Right forelimb (tissue), 1 donor: ENCODE measurements around the gene PGLYRP2.
"Not testable (repeated sequence)": the region's sequence is repeated elsewhere in the genome, so short reads cannot be mapped to it uniquely, and the experiment has no call there.

Source experiments
- DNase-seq: peaks from one replicate; pipeline ENCODE4 v3.0.0-alpha.2; 2018

PGLYRP2 gene

DNA sequence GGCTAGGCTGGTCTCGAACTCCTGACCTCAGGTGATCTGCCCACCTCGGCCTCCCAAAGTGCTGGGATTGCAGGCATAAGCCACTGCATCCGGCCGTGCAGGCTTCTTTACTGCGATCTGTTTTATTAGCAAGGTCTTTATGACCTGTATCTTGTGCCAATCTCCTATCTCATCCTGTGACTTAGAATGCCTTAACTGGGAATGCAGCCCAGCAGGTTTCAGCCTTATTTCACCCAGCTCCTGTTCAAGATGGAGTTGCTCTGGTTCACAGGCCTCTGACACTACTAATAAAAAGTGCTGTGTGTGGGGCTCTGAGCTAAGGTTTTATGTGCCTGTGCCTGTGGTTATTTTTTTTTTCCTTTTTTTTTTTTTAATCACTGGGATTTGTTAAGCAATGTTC, 6.5 kb upstream of the PGLYRP2 start:
- DNase-seq = not testable (repeated sequence)

DNA sequence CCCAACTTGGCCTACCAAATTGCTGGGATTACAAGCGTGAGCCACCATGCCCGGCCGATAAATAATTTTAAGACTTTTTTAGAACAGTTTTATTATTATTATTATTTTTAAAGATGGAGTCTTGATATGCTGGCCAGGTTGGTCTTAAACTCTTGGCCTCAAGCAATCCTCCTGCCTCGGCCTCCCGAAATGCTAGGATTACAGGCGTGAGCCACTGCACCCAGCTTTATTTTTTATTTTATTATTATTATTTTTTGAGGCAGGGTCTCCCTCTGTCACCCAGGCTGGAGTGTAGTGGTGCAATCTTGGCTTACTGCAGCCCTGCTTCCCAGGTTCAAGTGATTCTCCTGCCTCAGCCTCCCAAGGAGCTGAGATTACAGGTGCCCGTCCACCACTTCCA, 1.7 kb upstream of the PGLYRP2 start:
- DNase-seq = not testable (repeated sequence)

DNA sequence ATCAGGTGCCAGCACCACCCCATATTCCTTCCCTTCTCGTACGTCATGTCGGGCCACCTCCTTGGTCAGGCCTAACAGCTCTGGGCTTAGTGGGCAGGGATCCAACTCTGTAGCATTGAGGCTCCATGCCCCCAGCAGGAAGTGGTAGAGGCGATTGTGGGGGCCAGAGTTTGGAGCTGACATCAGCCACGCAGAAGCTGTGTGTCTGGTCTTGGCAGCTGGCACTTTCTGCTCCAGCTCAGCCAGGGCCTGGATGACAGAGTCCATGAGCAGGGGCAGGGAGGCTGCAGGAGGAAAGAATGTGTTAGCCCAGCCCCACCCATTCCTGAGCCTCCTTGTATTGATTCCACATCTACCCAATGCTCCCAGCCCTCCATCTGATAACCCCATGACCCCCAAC, 3.0 kb downstream of the PGLYRP2 start:
- DNase-seq = no peak

DNA sequence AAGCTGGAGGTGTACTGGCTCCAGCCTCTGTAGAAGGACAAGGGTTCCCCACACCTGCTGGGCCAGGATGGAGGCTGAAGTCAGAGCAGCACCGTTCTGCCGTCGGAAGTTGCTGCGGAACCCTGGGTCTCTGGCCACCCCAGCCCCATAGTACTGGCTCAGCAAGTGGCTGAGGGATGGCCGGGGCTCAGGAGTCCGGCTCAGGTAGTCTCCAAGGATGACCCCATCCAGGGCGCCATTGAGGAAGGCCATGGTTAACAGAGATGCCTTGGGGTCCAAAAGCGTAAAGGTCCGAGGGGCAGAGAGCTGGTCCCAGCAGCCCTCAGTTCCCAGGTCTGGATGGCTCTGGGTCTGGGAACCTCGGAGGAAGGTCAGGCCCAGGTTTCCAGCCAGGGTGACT, 3.7 kb downstream of the PGLYRP2 start:
- no peak for DNase-seq

DNA sequence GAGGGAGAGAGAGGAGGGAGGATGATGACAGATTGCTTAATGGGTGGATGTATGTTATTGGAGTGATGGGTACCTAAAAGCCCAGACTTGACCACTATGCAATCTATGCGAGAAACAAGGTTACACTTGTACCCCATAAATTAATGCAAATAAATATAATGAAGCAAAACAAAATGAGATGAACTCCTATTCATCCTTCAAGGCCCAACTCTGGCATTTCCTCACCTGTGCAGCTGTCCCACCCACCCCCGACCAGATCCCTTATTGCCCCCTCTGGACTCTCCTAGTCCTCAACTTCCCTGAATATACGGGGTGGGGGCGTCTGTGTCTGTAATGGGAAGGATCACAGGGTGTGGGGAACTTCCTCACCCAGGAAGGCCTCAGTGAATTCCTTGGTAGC, 4.1 kb downstream of the PGLYRP2 start:
- DNase-seq = no peak

DNA sequence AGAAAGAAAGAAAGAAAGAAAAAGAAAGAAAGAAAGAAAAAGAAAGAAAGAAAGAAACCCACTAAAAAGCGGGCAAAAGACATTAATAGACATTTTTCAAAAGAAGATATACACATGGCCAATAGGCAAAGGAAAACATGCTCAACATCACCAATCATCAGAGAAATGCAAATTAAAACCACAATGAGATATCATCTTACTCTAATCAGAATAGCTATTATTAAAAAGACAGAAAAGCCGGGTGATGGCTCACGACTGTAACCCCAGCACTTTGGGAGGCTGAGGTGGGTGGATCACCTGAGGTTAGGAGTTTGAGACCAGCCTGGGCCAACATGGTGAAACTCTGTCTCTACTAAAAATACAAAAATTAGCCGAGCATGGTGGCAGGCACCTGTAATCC, 5.5 kb downstream of the PGLYRP2 start:
- not testable (repeated sequence) for DNase-seq

DNA sequence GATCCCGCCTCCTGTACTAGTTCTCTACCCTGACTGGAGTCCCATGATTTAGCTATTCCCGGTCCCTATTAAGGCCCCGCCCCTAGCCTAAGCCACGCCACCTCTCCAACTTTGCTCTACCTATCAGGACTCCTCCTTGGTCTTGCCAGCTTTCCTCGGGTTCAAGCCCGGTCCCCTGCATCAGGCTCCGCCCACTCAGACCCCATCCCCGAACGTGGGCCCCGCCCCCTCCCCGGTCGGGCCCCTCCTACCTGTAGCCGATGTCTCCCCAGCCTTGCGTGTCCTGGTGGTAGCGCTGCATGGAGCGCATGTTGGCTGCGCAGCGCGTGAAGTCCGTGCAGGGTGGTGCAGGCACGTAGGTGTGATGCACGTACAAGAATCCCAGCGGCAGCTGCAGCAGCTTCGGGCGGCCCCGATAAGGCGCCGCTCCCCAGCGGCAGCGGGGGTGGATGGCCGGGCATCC, 7.6 kb downstream of the PGLYRP2 start:
- DNase-seq = no peak

DNA sequence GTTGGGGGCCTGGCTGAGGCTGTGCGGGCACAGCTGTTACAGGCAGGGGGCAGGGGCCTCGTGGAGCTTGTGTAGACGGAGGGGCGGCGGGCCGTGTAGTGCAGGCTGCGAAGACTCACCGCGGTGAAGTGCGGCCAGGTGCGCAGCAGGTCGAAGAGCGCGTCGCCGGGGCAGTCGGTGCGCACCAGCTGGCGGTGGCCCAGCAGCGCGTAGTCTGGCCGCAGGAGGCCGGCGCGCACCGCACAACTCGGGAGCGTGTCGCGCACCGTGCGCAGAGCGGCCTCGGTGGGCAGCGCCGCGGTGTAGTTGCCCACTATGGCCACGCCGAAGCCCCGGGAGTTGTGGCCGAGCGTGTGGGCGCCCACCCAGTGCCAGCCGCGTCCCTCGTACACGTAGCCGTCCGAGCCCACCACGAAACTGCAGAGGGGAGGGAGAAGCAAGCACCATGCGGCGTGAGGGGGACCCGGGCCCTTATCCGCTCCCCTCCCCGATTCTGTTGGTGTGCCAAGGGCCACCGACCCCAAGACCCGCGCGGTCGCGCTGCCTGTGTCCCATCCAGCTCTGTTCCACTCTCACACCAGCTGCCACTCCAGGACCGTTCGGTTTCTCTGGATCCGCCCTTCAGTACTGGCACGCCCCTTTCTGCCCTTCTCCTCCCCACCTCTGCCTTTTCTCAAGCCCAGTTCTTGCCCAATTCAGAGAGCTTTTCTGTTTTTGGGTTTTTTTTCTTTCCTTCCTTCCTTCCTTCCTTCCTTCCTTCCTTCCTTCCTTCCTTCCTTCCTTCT, 9.6 kb downstream of the PGLYRP2 start:
- no peak for DNase-seq

GRCh38 chr19:15468675-15469512, 10.4 kb downstream of the PGLYRP2 start:
- DNase-seq = no peak

DNA sequence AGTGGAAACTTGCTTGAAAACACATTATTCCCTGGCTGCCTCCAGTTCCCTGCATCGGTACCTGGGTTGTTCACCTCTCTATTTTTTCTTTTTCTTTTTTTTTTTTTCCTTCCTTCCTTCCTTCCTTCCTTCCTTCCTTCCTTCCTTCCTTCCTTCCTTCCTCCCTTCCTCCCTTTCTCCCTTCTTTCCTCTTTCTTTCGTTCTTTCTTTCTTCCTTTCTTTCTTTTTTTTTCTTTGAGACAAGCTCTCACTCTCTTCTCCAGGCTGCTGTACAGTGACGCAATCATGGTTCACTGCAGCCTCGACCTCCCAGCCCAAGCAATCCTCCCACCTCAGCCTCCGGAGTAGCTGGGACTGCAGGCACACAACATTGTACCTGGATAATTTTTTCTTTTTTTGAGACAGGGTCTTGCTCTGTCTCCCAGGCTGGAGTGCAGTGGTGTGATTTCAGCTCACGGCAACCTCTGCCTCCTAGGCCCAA, 11.5 kb downstream of the PGLYRP2 start:
- no peak for DNase-seq

DNA sequence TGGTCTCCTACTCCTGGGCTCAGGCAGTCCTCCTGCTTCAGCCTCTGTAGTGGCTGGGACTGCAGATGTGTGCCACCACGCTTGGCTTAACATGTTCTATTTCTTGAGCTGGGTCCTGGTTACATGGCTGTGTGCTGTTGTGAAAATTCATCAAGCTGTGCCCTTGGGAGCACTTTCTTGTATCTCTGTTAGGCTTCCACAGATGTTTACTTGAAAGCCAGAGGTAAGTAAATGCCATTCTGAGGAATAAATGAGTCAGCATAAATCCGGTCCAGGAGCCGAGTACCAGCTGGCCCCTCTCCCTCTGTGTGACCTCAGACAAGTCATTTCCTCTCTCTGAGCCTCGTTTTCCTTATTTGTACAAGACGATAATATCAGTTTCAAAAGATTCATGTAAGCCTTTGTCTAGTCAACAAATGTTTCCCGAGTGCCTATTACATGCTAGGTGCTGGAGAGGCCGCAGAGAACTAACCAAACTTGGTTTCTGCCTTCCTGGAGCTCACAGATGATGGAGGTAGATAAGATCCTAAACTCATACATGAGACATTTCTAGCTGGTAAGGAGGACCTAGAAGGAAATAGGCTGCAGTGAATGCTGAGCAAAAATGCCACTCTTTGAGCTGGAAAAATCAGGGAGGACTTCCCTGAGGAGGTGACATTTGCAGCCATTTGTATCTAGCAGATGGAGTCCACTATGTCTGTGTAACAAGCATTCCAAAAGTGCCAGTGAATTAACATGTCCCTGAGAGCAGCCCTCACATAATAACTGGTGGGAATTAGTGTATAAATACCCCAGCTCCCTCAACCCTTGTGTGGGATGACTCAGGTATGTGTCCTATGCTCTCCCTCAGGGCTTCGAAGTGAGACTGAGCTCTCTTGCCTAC, 12.2 kb downstream of the PGLYRP2 start:
- no peak for DNase-seq

GRCh38 chr19:15464394-15465385, 14.6 kb downstream of the PGLYRP2 start, which contains the start of gene RASAL3:
Gene RASAL3, minus strand, starts transcription at chr19:15464544. Its CDS starts 186 bp downstream, at chr19:15464358.
- DNase-seq = no peak

GRCh38 chr19:15463861-15464371, 15.4 kb downstream of the PGLYRP2 start:
- DNase-seq = no peak

- no peak for DNase-seq
These were observed 17.6 kb downstream of the PGLYRP2 start for GRCh38 chr19:15461694-15462093.

DNA sequence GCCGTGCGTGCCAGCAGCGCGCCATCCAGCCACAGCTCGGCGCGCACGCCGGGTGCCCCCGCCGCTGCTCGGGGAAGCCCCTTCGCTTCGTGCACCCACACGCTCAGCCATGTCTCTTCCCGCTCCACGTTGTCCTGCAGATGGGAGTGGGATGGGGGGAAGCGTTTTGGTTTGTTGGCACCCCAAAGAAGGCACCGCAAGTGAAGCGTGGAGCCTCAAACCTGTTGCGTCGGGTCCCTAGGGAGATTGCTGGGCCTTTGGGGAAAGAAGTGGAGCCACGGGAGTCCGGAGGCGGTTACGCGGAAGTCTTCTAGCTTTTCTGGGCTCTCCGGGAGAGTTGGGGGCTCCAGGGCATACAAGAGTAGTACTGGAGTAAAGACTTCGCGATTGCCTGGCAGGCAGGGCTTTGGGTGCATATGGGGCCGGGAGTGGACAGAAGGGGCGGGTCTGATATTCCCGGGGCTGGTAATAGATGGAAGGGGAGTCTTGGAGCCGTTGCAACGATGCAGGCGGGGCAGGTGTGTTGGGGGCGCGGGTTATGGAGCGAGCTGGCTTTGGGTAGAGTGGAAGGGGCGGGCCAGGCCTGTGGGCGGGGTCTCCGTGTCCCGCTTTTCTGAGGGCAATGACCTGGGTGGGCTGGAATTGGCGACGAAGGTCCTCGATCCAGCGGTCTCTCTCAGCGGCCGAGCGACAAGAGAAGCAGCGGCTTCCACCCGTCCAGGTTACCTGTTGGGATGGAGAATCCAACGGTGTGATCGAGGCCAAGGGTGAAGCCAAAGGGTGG, 21.4 kb downstream of the PGLYRP2 start:
- no peak for DNase-seq

- DNase-seq = no peak
These were observed 22.2 kb downstream of the PGLYRP2 start for GRCh38 chr19:15456871-15457700.

DNA sequence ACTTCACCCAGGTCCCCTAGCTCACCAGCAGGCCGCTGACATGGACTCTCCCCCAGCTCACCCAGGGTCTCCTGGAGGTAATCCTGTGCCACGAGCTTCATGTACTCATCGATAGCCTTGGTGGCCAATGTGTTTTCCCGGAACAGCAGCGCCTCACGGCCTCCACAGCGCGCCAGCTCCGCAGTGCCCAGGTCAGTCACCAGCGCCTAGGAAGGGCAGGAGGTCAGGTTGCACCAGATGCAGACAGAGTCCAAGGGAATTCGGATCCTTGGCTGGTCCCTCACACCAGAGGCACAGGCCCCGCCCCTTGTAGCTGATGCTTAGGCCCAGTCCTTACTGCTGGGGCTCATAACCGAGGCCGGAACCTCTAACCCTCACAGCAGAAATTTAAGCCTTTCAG, 22.9 kb downstream of the PGLYRP2 start:
- no peak for DNase-seq

DNA sequence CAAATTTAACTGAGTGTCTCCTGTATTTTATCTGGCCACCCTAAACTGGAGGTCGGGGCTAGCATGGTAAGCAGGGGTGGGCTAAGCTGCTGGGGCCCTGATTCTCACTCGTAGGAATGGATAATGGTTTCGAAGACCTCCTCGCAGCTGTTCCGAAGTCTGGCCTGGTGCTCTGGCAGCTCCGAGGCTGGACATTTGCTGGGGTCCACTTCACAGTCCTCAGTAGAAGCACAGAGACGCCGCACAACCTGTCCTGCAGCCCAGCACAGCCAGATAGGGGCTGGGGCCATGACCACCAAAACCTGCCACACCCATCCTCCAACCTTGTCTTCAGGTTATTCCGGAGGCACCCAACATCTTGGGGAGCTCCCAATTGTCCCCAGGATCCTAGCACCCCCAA, 23.3 kb downstream of the PGLYRP2 start:
- DNase-seq = no peak
